Ishikawa (cell line): ENCODE measurements around the gene POU4F2.

Source experiments
- CEBPB ChIP-seq: IDR thresholded peaks from 2 replicates; pipeline ENCODE4 v1.6.1; 2012
- CREB1 ChIP-seq: IDR thresholded peaks from 2 replicates; pipeline ENCODE4 v1.6.1; 2012; ENCODE audit warnings: low read depth
- EGR1 ChIP-seq: IDR thresholded peaks from 2 replicates; pipeline ENCODE4 v1.6.1; 2012
- EP300 ChIP-seq: IDR thresholded peaks from 2 replicates; pipeline ENCODE4 v1.6.1; 2012; ENCODE audit warnings: borderline replicate concordance
- FOXM1 ChIP-seq: IDR thresholded peaks from 2 replicates; pipeline ENCODE4 v1.6.1; 2012; ENCODE audit warnings: low read depth, borderline replicate concordance
- MAX ChIP-seq: IDR thresholded peaks from 2 replicates; pipeline ENCODE4 v1.6.1; 2012
- NFIC ChIP-seq: IDR thresholded peaks from 2 replicates; pipeline ENCODE4 v1.6.1; 2012
- REST ChIP-seq: IDR thresholded peaks from 2 replicates; pipeline ENCODE4 v1.6.1; 2012; ENCODE audit warnings: low read depth, mild to moderate bottlenecking
- TAF1 ChIP-seq: IDR thresholded peaks from 2 replicates; pipeline ENCODE4 v1.6.1; 2012; ENCODE audit warnings: low read depth, mild to moderate bottlenecking
- TCF12 ChIP-seq: IDR thresholded peaks from 2 replicates; pipeline ENCODE4 v1.6.1; 2012; ENCODE audit warnings: low read depth
- TEAD4 ChIP-seq: IDR thresholded peaks from 2 replicates; pipeline ENCODE4 v1.6.1; 2012
- USF1 ChIP-seq: IDR thresholded peaks from 2 replicates; pipeline ENCODE4 v1.6.1; 2012
- YY1 ChIP-seq: IDR thresholded peaks from 2 replicates; pipeline ENCODE4 v1.6.1; 2012; ENCODE audit warnings: low read depth
- ZBTB7A ChIP-seq: IDR thresholded peaks from 2 replicates; pipeline ENCODE4 v1.6.1; 2012; ENCODE audit warnings: low read depth

GRCh38 chr4:146646593-146647325 is 8.1 kb downstream of the POU4F2 start:
- TF ChIP-seq NFIC, result no peak
- no peak for TF ChIP-seq EGR1
- TF ChIP-seq CREB1, result no peak
- no peak for TF ChIP-seq TAF1
- TF ChIP-seq REST, result no peak
- no peak for TF ChIP-seq TCF12
- no peak for TF ChIP-seq CEBPB
- no peak for TF ChIP-seq MAX
- TF ChIP-seq YY1, result no peak
- TF ChIP-seq FOXM1, result no peak
- TF ChIP-seq EP300, result no peak
- no peak for TF ChIP-seq TEAD4
- no peak for TF ChIP-seq ZBTB7A
- TF ChIP-seq USF1, result no peak
